Measurements from ENCODE around the gene RAMP3. TPM values are rescaled to one million over a fixed set of nuclear protein-coding genes. Genes with fewer than 3 reads are reported as not detected.

RAMP3 gene
- polyA plus RNA-seq, 1 donor = 8.2 TPM

GRCh38 chr7:45220846-45221618, 63.4 kb downstream of the RAMP3 start:
- no peak for DNase-seq

- no peak for DNase-seq
Observed at GRCh38 chr7:45221896-45222604, 64.5 kb downstream of the RAMP3 start.

GRCh38 chr7:45223078-45223477, 65.5 kb downstream of the RAMP3 start:
- DNase-seq = no peak

DNA sequence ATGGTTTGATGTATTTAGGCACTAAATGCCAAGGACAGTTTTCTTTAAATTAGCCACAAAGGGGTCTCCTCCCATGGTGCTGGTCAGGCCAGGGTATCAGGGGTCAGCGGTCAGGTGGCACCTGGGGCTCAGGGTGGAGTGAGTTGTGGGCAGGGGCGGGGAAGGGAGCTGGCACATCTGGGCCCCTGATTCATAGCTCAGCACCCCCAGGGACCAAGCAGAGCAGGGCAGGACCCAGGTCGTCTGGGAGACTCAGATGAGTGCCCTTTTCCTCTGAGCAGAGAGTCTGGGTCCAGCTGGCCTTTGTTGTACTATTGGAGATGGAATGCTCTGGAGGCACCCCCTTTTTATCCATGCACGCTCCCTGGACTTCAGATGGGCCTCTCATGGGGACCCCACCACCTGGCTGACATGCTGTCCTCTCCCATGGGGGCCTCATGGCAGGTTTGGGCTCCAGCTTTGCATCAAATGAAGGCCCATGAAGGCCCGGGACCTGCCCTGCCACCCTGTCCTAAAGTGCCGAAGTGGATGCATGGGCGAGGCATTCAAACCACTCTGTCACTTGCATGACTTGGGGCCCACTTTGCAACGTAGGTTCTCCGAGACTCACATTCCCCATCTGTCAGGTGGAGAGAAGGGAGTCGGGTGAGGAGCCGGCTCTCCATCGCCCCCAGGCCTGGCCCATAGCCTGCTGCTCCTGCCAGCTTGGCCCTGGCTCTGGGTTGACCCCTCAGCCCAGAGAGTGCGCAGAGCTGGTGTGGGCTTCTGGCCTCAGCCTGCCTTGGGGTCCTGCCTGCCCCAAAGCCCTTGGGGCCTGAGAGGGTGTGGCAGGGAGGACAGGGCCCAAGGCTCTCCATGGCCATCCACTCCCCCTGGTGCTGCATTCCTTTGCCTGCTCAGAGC, 66.4 kb downstream of the RAMP3 start:
- no peak for DNase-seq

- no peak for DNase-seq
Observed at GRCh38 chr7:45224832-45225231, 67.2 kb downstream of the RAMP3 start.

DNA sequence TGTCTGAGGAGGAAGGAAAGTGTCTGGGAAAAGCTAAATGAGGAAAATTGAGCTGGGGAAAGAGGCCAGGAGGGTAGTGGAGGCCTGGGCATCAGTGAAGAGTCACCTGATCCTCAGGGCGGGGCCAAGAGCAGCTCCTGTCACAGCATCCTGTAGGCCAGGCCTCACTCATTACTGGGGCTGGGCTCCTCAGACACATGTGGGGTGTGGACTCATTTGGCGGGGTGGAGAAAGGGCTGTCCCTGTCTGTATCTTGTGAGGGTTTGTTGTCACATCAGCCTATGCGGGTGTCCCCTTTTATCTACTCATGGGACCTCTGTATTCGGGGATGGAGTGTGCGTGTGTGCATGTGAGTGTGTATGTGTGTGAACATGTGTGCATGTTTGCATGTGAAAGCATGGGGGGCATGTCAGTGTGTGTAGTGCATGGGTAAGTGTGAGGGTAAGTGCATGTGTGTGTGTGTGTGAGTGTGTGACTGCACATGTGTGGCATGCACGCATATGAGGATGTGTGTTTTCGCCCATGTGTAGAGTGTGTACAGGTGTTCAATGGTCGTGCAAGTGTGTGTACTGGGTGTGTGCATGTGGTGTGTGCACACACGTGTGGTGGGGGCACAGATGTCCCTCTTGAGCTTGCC, 67.8 kb downstream of the RAMP3 start:
- no peak for DNase-seq

- DNase-seq = no peak
Observed at GRCh38 chr7:45225948-45226335, 68.4 kb downstream of the RAMP3 start.

- no peak for DNase-seq
Observed at GRCh38 chr7:45229156-45229920, 71.7 kb downstream of the RAMP3 start.

- no peak for DNase-seq
Observed at GRCh38 chr7:45230083-45230482, 72.5 kb downstream of the RAMP3 start.

- DNase-seq = no peak
Observed at GRCh38 chr7:45230611-45231165, 73.1 kb downstream of the RAMP3 start.

- no peak for DNase-seq
Observed at GRCh38 chr7:45233249-45233775, 75.7 kb downstream of the RAMP3 start.

Other genes with a start within 250 kb of the RAMP3 start
- 0.53 TPM for gene MYO1G, start 178.8 kb upstream of the RAMP3 start, polyA plus RNA-seq (ENCODE audit: insufficient read length)
- 27.0 TPM for gene CCM2, start 157.6 kb upstream of the RAMP3 start, polyA plus RNA-seq (ENCODE audit: insufficient read length)
- gene NACAD, start 68.8 kb upstream of the RAMP3 start, polyA plus RNA-seq (ENCODE audit: insufficient read length) = 8.6 TPM
- gene TBRG4, start 46.1 kb upstream of the RAMP3 start, polyA plus RNA-seq (ENCODE audit: insufficient read length) = 55.2 TPM